Measurements from ENCODE around the gene KCNC3.
"Not testable (repeated sequence)": the region's sequence is repeated elsewhere in the genome, so short reads cannot be mapped to it uniquely, and the experiment has no call there.

KCNC3 gene

GRCh38 chr19:50352242-50352641 lies 23.1 kb upstream of the KCNC3 start:
- DNase-seq (ENCODE audit: low read depth) = no peak
- no peak overlapping the region for H3K4me3 ChIP-seq (ENCODE audit: low read depth, low read length)
- in situ Hi-C loops (cut with HindIII; ENCODE audit: low sequenced_read_pairs) = no loop called here
- TF ChIP-seq CTCF (IDR thresholded peaks at IDR 0.05; ENCODE audit: low read depth, low read length, missing control alignments) = no peak

GRCh38 chr19:50349277-50350057 lies 20.3 kb upstream of the KCNC3 start:
- in situ Hi-C loops (cut with HindIII; ENCODE audit: low sequenced_read_pairs) = no loop called here
- H3K4me3 ChIP-seq (ENCODE audit: low read depth, low read length) = no peak overlapping the region
- TF ChIP-seq CTCF (IDR thresholded peaks at IDR 0.05; ENCODE audit: low read depth, low read length, missing control alignments) = no peak
- DNase-seq (ENCODE audit: low read depth) = no peak

GRCh38 chr19:50347089-50347581 lies 18.0 kb upstream of the KCNC3 start:
- in situ Hi-C loops (cut with HindIII; ENCODE audit: low sequenced_read_pairs); H3K4me3 ChIP-seq (ENCODE audit: low read depth, low read length); DNase-seq (ENCODE audit: low read depth): not testable (repeated sequence)

- in situ Hi-C loops (cut with HindIII; ENCODE audit: low sequenced_read_pairs) = no loop called here
- H3K4me3 ChIP-seq (ENCODE audit: low read depth, low read length) = no peak overlapping the region
- no peak for DNase-seq (ENCODE audit: low read depth)
- TF ChIP-seq CTCF (IDR thresholded peaks at IDR 0.05; ENCODE audit: low read depth, low read length, missing control alignments) = no peak
Measured at GRCh38 chr19:50344661-50345318, 15.6 kb upstream of the KCNC3 start.

- TF ChIP-seq CTCF (IDR thresholded peaks at IDR 0.05; ENCODE audit: low read depth, low read length, missing control alignments) = no peak
- no peak overlapping the region for H3K4me3 ChIP-seq (ENCODE audit: low read depth, low read length)
- in situ Hi-C loops (cut with HindIII; ENCODE audit: low sequenced_read_pairs) = no loop called here
- no peak for DNase-seq (ENCODE audit: low read depth)
Measured at GRCh38 chr19:50341091-50341564, 12.0 kb upstream of the KCNC3 start.

GRCh38 chr19:50340331-50340730 lies 11.2 kb upstream of the KCNC3 start:
- H3K4me3 ChIP-seq (ENCODE audit: low read depth, low read length) = no peak overlapping the region
- TF ChIP-seq CTCF (IDR thresholded peaks at IDR 0.05; ENCODE audit: low read depth, low read length, missing control alignments) = no peak
- no peak for DNase-seq (ENCODE audit: low read depth)
- in situ Hi-C loops (cut with HindIII; ENCODE audit: low sequenced_read_pairs) = no loop called here

GRCh38 chr19:50337031-50337430 lies 7.9 kb upstream of the KCNC3 start:
- in situ Hi-C loops (cut with HindIII; ENCODE audit: low sequenced_read_pairs); DNase-seq (ENCODE audit: low read depth); H3K4me3 ChIP-seq (ENCODE audit: low read depth, low read length): not testable (repeated sequence)

Data from astrocyte of the cerebellum (primary cell).